Sciatic nerve (tissue), 2 donors: ENCODE results near the gene DLG2. TPM values are rescaled to one million over a fixed set of nuclear protein-coding genes. Genes with fewer than 3 reads are reported as not detected.
"Not testable (repeated sequence)": the region's sequence is repeated elsewhere in the genome, so short reads cannot be mapped to it uniquely, and the experiment has no call there.

ENCODE experiments used
- ATAC-seq: fragments of 200-7000 bp; cut with Tn5 transposase; one replicate; pipeline ENCODE4 v1.9.1; 2020; ENCODE audit warnings: mild to moderate bottlenecking, moderate library complexity
- DNase-seq: peaks from one replicate; pipeline ENCODE4 v3.0.0-alpha.2; 2020; ENCODE audit warnings: low spot score
- intact Hi-C: fragments of 100-400 bp; cut with DNase I; formaldehyde crosslinking; loops from one replicate; pipeline ENCODE4 v1.14.2; 2022
- total RNA-seq: library from RNA; stranded (reverse); fragmentation: NEBNext Ultra II Directional; extraction: Animal tissue kit (Norgen Biotek cat#: 25700); gene quantifications from one replicate; pipeline ENCODE4 v1.2.1, GENCODE V29; 2021
- donor health status: DM: no; HTN: no; CAD: no.
- donor health status: DM: no; HTN: no; CAD: no.

Gene DLG2
- 17.3 TPM for total RNA-seq

DNA sequence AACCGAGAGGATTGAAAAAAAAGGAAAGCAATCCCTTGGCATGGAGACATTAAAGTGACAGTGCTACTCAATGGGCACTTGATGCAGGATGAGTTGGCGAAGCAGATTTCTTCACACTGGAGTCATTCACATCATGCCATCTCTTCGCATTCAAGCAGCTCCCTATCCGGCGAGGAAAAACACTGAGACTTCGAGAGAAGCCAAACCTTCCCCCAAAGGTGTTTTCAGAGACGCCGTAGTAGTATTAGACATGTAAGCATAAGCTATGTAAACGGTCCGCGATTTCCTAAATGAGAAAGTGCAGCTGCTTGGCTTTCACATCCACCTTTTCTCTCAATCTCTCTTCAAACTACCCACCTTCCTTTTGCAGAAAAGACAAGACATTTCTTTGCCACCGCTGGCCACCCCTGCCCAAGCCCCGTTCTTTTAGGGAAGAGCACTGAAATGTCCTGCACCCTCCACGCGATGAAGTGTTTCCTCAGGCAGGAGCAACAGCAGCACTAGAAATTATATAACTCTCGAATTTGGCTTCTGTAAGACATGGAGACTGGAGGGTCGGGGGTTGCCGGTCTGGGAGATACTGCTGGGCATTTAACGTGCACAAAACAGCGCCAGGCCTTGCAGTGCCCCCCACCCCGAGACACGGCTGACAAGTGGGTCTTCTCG is at the start of gene DLG2:
Gene DLG2, minus strand, starts transcription at position 13 of the 666 bp plus-strand sequence.
- peak; percentile 47 for ATAC-seq
- peak; percentile 60 for DNase-seq
- intact Hi-C loops: no loop called here

DNA sequence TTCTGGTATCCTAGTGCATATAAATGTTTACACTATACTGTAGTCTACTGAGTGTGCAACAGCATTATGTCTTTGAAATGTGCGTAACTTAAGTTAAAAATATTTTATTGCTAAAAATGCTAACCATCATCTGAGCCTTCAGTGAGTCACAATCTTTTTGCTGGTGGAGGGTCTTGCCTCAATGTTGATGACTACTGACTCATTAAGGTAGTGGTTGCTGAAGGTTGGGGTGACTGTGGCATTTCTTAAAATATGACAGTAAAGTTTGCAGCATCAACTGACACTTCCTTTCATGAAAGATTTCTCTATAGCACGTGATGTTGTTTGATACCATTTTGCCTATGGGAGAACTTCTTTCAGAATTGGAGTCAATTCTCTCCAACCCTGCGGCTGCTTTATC is 46.2 kb upstream of the DLG2 start:
- DNase-seq: no peak

DNA sequence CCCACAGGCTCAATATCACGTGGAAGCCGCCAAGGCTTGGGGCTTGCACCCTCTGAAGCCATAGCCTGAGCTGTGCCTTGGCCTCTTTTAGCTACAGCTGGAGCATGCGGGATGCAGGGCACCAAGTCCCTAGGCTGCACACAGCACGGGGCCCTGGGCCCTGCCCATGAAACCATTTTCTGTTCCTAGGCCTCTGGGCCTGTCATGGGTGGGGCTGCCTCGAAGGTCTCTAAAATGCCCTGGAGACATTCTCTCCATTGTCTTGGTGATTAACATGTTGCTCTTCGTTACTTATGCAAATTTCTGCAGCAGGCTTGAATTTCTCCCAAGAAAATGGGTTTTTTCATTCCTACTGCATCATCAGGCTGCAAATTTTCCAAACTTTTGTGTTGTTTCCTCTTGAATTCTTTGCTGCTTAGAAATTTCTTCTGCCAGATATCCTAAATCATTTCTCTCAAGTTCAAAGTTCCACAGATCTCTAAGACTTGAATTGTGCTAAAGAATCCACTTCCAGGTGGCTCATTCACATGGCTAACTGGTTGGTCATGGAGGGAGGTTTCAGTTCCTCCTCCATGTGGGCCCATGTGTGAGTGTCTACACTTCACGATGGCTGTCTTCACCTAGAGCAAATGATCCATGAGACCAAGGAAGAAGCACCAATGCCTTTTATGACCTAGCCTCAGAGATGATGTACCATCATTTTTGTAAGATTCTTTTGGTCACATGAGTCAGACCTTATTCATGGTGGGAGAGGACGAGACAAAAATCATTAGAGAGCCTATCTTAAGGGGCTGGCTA is 45.2 kb upstream of the DLG2 start:
- intact Hi-C loops: no loop called here
- no peak for DNase-seq
- ATAC-seq: no peak

More for the DNA sequence above, 46.2 kb upstream of the DLG2 start:
- intact Hi-C loops: no loop called here
- no peak for ATAC-seq

DNA sequence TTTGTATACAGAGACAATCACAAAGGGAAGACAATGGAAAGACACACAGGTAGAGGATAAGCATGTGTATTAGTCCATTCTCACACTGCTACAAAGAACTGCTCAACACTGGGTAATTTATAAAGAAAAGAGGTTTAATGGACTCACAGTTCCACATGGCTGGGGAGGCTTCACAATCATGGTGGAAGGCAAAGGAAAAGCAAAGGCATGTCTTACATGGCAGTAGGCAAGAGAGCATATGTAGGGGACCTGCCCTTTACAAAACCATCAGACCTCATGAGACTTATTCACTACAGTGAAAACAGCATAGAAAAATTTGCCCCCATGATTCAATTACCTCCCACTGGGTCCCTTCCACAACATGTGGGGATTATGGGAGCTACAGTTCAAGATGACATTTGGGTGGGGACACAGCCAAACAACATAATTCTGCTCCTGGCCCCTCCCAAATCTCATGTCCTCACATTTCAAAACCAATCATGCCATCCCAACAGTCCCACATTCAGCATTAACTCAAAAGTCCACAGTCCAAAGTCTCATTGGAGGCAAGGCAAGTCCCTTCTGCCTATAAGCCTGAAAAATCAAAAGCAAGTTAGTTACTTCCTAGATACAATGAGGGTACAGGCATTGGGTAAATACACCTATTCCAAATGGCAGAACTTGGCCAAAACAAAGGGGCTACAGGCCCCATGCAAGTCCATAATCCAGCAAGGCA is 44.0 kb upstream of the DLG2 start:
- DNase-seq, intact Hi-C loops, ATAC-seq: not testable (repeated sequence)

DNA sequence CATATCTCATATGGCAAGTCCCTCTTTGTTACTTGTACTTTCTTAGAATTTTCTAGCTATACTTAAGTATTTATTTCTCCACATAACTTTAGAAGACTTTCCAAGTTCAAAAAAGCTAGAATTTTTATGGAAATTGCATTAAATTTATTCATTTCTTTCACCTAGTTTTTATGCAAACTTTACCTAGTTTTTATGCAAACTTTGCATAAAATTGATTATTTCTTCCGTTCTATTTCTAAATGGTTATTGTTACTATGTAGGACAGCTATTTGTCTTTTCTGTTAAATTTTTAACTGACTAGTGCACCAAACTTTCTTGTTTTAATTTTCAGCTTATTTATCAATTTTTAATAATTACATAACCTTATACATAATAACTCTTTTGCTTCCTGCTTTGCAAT is 41.0 kb upstream of the DLG2 start:
- intact Hi-C loops: no loop called here
- ATAC-seq (no peak), DNase-seq (no peak)

DNA sequence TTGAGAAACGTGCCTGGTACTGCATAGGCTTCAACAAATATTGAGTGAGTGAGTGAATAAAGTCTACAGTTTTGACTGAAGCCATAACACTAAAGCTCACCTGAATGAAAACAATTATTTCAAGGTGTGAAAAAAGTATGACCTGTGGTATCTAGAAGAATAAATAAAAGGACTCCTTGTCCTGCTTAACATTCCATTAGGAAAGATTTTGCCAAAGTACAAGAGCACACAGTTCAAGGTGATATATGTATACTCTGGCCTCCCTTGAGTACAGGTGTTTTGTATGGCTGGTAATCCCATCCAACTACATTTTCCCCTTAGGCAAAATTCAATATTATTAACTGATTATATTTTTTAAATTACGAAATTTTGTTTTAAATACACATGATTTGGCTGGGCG is 39.5 kb upstream of the DLG2 start:
- ATAC-seq (no peak), DNase-seq (no peak)
- intact Hi-C loops: no loop called here

DNA sequence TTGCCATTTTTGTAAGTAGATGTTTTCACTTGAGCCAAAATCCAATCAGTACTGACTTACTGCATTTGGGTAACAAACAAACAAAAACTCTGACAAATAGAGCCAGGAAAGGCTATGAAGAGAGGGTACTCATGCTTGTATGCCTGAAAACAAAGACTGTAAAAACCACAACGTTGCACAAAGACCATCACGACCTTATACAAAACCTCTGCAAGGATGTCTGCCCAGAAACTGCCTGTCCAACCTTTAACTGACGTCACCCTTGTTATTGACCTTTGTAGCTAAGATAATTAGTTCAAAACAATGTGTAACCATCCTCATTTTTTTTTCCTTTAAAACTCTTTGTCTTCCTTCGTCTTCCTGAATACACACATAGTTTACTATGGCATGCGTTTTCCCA is 38.6 kb upstream of the DLG2 start:
- intact Hi-C loops: no loop called here
- no peak for DNase-seq

DNA sequence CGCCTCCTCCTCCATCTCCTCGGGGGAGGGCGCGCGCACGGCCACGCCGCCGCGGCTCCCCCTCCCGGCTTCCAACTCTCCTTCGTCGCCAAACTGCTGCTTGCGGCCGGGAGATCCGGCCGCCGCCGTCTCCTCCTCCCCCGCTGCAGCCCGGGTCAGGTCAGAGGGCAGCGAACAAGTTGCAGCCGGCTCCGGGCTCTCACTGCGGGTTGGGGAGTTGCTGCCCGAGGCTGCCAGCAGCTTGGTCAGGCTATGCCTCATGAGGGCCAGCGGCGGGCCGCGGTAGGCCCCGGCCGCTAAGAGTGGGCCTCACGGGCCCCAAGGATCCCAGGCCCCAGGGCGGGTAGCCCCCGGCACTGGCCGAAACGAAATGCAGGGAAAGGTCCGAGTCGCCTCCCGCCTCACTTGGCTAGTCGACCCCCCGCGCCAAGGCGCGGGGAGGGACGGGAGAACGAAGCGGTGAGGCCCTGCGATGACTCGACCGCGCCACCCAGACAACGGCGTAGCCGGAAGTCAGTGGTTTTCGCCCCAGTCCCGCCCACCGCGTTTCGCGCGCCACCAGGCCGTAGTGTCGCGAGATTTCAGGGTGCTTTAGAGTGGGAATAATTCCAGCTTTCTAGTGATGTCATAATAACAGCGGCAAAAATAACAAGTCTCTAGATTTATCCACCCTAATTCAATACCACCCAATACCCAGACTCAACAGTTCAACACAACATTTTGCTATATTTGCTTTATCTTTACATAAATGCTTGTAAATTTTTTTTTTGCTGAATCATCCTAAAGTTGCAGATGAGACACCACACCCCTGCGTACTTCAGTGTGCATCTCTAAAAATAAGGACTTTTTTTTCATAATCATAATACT is 37.7 kb upstream of the DLG2 start, which contains the start of gene CREBZF:
Gene CREBZF, minus strand, starts transcription at position 515 of the 867 bp plus-strand sequence. Its CDS starts 254 bp downstream, at position 261.
- intact Hi-C loops: no loop called here
- peak; percentile 98 for ATAC-seq
- peak; percentile 97 for DNase-seq

More for the DNA sequence above, 38.6 kb upstream of the DLG2 start:
- ATAC-seq: no peak

DNA sequence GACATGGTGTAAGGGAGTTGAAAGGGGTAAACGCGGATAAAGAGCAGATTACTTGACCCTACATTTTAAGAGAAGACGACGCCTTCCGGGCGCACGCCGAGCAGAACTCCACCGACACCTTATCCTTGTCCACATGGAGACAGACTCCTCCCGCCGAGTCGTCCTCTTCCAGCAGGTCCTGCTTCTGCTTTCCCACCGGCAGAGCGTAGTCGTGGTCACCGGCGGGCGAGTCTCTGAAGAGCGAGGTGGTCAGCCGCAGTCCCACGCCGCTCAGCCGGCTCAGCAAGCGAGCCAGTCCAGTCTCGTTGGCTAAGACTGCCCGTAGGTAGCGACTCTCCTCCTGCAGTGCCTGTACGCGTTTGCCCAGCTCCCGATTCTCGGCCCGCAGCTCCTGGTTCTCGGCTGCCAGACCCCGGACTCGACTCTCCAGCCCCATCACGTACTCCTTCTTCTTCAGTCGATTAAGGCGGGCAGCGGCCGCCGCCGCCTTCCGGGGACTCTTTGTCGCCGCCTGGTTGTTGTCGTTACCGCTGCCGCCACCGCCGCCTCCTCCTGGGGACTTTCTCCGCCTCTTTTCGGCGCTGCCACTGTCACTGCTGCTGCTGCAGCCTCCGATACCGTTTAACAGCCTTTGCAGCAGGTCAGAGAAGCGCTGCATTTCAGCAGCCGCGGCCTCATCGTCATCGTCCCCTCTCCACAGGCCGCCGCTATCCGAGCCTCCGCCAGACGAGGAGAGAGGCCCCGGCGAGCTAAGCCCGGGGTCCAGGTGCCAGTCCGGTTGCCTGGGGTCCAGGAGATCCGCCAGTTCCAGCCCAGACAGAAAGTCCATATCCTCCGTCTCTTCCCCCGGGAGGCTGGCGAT is 36.8 kb upstream of the DLG2 start:
- intact Hi-C loops: no loop called here
- DNase-seq: peak; percentile 87
- ATAC-seq: peak; percentile 76

DNA sequence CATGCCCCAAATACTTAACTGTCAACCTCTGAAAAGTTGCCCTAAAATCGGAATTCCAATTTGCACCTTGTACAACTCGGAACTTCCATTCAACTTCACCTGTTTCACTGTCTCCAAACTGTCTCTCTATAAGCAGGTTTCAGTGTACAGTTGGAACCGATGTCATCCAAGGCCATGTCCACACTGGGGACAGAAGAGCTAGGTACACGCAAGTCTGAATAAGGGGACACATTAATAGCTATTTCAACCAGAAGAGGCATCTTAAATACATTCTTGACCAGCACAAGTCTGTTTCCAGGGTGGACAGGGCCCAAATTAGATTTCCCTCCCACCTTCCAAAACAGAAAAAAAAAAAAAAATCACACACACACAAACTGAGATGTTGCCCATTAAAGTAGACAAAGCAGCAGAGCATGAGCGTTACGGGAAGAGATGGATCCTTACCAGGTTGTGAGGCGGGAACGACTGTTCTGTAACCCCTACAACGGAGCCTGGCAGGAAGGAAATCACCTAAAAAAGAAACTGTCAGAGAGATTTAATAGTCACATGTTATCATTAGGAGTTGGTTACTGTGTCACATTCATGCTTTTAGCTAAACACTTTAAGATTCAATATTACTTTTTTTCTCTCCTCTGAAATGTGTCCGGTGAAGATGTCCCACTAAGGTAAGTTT is 36.1 kb upstream of the DLG2 start:
- ATAC-seq: no peak
- intact Hi-C loops: no loop called here
- no peak for DNase-seq

DNA sequence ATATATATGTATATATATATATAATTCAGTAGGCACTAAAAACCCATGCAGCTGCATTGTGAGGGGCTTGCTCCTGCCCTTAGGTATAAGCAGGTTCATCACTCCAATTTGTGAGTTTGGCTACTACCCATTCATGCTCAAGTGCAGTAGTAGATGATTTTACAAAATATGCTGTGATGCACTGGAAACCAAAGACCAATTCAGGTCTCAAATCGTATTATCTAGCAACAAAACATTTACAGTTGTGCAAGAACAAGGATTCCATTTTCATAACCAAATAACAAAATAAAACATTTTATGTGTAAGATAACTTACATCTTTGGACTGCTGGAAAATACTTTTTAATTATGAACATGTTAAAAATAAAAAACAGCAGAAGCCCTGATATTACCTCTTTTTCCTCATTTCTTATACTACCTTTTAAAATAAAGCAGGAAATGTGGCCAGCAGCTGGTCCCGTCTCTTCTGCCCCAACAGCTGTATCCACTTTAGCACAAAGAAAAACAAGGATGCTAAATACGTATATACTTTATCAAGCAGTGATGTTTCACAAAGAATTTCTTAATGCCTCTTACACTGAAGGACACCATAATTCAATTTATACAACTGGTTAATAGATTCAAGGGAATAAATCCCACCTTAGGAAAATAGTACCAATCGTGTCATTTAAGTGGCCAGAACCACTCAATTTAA is 35.0 kb upstream of the DLG2 start:
- no peak for DNase-seq
- ATAC-seq: no peak
- intact Hi-C loops: no loop called here

DNA sequence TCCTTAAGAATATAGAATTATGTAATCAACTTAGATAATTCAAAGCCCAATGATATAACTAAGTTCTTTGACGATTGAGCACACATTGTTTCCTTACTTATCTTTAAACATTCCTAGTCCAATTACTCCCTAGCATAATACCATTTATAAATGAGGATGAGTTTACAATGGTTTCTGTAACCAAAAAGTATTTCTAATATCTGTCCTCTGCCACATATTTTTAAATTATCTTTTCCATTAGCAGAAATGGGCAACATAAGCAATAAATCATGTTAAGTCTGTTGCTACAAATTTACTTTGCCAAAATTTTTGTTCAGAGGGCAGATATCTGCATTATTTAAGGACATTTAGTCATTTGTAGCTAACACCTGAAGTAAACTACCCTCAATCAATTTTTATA is 31.0 kb upstream of the DLG2 start:
- intact Hi-C loops: no loop called here
- DNase-seq (no peak), ATAC-seq (no peak)

DNA sequence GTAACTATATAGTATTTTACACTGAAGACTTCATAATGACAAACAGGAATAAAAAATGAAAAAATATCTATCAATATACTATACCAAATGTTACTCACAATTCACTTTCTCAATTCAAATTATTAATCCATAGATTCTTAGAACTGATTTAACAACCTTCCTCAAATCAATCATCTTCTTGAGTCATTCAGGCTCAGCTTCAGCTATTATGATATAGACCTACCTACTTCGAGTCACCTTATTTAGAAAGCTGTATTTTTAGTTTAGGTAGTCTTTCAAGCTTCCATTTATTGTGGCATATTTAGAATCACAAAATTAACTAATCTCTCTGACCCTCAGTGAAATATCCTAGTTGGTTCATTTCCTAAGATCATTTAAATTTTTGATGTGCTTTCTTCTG is 29.6 kb upstream of the DLG2 start:
- ATAC-seq (no peak), DNase-seq (no peak)
- intact Hi-C loops: no loop called here

DNA sequence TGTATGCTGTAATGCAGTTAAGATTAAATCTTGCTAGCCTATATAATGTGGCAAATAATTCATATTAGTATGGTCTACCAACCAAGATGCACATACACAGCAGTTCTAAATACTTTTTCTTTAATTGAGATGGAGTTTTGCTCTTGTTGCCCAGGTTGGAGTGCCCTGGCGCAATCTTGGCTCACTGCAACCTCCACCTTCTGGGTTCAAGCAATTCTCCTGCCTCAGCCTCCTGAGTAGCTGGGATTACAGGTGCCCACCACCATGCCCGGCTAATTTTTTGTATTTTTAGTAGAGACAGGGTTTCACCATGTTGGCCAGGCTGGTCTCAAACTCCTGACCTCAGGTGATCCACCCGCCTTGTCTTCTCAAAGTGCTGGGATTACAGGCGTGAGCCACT is 27.2 kb upstream of the DLG2 start:
- ATAC-seq, intact Hi-C loops, DNase-seq: not testable (repeated sequence)

DNA sequence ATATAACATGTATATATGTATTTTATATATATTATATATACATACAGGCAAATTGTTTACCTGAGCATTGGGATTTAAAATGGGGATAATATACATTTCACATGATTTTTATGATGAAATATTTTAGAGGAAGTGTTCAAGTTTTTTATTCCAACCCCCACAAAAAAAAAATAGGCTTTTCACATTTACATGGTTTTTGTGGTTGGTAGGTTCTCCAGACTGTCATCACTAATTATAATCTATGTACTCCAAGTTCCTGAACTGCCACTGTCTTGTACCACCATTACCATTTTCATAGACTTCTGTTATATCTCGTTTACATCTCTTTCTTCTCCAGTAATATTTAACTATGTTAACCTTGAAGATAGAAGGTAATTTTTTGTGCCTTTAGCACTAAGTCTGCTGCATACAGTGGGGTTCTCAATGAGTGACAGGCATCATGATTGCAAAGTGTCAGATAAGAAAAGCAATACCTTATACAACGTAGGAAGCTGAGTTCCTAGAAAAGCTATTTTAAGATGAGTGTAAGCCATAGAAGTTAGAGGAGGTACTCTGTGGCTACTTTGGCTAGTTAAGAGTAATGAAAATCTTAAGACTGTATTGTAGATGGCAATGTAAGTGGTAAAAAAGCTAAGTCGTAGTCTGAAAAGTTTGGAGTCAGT is 25.8 kb upstream of the DLG2 start:
- DNase-seq (no peak), ATAC-seq (no peak)
- intact Hi-C loops: no loop called here

DNA sequence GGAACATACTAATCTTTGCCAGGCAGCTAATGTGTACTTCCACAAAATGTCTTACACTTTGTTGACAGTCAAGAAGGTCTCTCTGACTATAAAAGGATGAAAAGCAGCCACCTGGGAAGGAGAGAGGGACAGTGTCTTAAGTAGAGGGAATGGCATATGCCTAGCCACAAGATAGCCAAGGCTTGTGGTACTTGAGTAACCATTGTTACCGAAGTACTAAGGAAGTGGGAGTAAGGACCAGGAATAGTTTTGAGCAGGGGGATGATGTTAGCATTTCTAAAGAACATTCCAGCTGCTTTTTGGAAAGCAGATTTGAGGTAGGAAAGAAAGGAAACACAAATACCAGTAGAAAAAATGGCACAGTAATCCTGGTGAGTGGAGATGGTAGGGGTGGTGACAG is 24.0 kb upstream of the DLG2 start:
- no peak for ATAC-seq
- intact Hi-C loops: no loop called here
- no peak for DNase-seq
